GM15510 (cell line): ENCODE data around the gene LBP.

ENCODE experiments used
- POLR2A ChIP-seq: IDR thresholded peaks from 3 replicates; pipeline ENCODE4 v1.6.1; 2011; ENCODE audit warnings: borderline replicate concordance; ENCODE audit not compliant: insufficient read length; ENCODE audit errors: extremely low read depth

The LBP gene

DNA sequence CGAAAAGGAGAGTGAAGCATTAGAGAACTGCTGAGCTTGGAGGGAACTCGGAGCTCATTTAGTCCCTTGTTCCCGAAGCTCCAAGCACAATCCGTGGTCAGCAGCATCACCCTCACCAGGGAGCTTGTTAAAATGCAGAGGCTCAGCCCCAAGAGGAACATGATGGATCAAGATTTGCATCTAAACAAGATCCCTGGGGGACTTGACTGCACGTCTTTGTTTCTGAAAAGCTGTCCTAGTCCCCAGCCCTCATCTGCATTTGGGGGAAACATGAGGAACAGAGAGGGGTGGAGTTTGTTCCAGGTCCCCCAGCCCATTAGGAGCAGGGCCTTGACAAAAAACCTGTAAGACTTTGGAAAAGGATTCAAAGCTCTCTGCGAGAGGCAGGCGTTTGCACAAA lies 4.1 kb upstream of the LBP start:
- TF ChIP-seq POLR2A = no peak

DNA sequence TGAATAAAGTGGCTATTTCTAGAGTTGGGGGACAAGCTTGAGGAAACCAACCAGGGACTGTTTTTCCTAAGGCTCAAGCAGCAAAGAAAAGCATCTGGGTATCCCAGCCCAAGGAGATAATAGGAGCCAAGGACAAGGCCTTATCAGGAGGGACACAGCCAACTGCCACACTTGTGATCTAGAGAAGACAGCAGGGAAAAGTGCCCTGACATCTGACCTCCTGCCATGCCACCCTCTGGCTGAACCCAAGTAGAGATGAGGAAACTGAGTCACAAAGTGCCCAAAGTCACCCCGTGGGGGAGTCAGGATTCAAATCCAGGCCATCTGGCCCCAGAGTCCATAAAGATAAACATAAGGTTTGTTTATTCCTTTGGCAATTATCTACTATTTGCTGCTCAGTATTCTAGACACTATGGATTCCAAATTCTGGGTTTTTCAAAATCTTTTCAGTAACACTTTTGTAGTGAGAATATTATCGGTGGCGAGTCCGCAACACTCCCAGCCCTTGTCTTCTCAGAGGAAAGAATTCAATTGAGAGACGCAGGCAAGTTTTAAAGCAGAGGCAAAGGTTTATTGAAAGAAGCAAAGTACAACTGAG lies 3.5 kb upstream of the LBP start:
- no peak for TF ChIP-seq POLR2A

DNA sequence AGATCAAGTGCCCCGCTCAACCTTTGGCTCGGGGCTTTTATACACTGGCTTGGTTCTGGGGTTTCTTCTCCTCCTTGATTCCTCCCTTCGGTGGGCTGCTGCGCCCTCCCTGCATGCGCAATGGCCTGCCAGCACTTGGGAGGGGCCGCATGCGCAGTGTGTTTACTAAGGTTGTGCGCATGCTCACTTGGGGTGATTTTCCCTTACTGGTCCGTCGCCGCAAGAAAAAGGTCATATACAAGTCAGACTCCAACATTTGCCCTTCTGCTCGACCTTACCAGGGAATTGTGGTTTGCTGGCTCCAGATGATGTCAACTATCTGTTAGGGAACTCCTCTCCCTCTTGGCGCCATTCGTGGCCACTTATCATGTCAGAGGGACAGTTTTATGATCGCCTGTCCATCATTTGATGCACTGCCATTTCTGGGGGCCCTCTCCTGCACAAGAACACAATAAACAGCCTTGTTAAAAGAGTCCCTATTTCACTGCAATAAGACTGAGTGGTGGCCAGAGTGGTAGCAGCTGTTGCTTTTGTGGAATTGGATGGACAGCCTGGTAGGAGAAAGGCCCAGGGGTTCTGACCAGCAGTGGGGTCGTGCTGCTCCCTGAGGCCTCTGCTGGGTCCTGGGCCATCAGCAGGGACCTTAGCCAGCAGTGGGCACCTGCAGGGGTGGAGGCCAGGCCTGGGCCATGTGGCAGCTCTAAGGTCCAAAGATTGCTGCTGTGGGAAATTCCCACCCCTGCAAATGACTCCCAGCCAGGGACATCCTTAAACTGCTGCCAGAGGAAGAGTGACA lies 2.8 kb upstream of the LBP start:
- TF ChIP-seq POLR2A = no peak

DNA sequence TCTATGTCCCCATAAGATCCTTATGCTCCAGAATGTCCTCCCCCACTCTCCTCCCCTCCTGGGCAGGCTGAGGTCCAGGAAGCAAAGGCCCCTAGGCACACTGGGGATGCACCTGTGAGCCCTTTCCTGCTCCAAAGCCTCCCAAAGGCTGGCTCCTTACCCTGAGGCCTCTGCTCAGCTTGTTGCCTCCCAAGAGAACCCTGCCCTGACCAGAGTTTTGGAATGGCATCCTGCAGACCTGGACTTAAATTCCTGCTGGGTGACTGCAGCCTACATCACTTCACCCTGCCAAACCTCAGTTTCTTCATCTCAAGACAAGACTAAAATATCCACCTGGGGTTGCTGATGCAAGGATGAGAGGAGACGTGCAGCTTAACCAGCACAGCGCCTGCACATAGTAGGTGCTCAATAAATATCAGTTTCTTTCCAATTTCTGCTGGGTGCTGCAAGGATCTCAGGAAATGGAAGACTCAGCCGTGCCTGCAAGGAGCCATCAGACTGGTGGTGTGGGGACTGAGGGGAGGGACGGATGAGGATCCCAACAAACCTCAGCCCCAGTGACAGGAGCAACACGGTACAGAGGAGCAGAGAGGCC lies 2.1 kb upstream of the LBP start:
- TF ChIP-seq POLR2A = no peak

DNA sequence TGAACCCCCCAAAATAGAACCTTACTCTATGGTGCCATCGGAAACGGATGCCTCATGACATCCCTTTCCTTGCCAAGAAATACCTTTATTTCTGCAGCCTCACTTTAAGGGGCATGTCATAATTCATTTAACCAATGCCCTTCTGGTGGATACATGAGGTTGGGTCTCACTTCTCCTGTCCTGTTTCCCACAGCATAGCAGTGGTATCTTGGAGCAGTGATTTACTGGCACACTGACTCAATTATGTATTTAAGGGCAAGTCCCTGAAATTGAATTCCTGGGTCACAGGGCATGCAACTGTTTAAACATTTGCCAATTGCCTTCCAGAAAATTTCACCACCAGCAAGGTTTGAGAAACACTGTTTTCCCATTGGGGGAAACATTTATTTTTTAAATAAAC lies 639 bp upstream of the LBP start:
- TF ChIP-seq POLR2A = no peak

DNA sequence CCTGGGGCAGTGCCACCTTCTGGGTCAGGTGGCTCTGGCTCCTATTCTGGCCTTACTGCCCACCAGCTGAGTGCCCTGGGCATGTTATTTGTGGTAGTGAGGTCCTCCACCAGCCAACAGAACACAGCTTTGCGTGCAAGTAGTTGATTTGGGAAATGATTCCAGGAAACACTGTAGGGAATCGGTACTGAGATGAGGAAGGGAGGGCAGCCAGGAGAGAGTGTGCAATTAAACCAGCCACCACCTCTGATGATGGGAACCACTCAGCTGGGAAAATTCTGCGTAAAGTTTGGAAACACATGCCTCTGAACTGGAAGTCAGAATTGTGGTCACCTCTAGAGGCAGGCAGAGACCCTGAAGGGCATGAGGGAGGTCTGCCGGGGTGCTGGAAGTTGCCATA lies 459 bp downstream of the LBP start:
- TF ChIP-seq POLR2A = no peak

DNA sequence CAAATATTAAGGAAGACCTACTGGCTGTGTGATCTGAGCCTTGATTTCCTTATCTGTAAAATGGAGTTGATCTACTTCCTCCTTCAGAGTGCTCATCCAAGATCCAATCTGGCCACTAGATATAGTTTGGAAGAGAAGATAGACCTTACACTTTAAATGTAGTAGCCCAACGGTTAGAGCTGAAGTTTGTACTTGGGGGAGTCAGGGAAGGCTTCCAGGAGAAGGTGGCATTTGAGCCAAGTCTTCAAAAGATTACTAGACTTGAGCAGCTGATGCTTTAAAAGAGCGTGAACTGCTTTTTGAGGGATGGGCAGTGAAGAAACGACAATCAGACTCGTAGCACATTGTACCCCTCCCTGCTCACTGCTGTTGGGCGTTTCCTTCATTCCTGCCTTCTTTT lies 3.6 kb downstream of the LBP start:
- no peak for TF ChIP-seq POLR2A

DNA sequence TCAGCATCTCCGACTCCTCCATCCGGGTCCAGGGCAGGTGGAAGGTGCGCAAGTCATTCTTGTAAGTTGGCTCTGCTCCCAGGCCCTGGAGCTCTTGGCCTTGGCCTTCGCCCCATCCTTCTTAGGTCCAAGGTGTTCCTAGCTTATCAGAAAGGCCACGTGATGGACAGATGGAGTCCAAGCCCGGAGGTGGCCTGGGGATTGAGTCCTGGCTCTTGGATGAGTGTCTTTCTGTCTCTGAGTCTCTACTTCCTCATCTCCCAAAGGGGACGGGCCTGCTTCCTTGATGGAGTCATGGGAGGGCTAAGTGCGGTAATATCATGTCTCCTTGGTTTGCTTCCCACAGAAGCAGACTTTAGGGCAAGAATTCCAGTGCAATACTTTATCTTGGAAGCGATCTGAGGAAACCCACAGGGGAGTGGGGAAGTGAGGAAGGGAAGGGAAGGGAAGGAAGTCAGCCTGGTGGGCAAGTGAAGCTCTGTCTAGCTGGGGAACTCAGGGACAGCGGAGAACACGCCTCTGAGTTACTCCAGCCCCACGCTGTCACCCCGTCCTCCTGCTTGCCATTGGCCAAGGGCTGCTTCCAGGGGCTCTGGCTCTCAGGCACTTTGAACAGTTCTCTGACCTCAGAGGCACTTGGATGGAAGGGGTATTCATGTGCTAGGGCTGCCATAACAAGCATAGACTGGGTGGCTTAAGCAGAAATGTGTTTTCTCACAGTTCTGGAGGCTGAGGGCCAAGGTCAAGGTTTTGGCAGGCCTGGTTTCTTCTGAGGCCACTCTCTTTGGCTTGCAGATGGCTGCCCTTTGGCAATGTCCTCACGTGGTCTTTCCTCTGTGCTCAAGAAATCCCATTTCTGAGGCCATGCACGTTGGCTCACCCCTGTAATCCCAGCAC lies 4.8 kb downstream of the LBP start:
- no peak for TF ChIP-seq POLR2A

DNA sequence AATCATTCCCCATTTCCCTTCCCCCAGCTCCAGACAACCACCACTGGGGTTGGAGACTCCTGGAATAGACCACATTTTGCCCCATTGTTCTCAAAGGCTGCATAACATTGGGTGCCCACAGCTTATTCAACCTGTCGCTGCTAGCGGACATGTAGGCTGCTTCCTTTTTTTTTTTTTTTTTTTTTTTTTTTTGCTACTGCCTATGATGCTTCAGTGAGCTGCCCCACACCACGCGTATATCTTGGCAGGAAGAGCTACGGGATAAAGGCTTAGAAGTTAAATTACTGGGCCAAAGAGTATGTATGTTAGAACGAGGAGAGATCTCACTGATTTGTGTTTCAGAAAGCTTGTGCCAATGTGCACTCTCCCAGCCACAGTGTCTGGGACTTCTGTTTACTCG lies 7.0 kb downstream of the LBP start:
- TF ChIP-seq POLR2A = no peak

DNA sequence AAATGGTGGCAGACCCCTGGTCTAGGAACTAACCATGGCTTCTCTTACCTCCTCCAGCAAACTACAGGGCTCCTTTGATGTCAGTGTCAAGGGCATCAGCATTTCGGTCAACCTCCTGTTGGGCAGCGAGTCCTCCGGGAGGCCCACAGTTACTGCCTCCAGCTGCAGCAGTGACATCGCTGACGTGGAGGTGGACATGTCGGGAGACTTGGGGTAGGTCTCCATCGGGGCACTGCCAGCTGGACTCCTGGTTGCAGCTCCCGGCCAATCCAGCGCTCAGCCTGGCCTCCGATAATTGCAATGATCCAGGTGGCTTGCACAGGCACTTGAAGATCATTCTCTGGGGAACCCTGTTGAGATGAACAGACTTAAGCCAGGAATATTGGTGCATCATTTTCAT lies 7.9 kb downstream of the LBP start:
- TF ChIP-seq POLR2A = no peak

DNA sequence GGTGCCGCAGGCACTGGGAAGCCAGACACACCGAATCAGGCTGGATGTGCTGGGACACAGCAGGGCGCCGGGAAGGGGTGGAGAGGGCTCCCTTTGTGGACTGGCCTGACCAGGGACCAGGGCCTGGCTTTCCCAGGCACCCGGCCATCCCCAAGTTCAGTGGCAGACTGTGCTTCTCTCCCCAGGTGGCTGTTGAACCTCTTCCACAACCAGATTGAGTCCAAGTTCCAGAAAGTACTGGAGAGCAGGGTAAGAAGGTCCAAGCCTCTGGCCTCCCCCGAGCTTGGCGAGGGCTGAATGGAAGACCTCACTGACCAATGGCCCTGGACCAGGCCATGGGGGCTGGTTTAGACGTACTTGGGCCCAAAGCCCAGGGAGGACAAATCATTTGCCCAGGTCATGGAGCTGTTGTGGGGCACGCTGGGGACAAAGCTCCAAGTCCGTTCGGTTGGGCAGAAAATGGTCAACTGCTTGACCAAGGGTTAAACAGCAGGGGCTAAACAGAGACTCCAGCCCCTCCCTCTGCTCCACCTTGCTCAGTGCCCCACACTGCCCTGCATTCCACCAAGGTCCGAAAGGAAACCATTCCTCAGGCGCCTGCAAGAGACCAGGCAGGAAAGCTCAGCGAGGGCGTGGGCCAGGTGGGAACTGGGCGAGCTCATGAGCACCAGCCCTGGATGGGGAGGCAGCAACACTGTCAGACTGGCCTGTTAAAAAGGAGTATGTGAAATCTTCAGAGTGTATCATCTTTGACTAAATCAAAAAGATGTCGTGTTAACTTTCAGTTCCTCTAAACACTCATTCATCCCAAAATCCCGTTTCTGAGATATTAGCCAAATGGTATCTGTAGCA lies 9.1 kb downstream of the LBP start:
- TF ChIP-seq POLR2A = no peak

DNA sequence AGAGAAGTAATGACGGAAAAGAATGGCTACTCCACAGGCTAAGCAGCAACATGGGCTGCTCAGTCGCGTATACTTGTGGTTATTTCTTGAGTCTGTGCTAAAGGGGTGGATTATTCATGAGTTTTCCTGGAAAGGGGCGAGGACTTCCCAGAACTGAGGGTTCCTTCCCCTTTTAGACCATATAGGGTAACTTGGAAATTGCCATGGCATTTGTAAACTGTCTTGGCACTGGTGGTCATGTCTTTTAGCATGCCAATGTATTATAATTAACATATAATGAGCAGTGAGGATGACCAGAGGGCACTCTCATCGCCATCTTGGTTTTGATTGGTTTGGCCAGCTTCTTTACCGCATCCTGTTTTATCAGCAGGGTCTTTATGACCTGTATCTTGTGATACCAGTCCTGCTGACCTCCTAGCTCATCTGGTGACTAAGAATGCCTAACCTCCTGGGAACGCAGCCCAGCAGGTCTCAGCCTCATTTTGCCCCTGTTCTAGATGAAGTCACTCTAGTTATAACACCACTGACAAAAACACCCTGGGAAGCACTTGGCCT lies 11.4 kb downstream of the LBP start:
- no peak for TF ChIP-seq POLR2A

DNA sequence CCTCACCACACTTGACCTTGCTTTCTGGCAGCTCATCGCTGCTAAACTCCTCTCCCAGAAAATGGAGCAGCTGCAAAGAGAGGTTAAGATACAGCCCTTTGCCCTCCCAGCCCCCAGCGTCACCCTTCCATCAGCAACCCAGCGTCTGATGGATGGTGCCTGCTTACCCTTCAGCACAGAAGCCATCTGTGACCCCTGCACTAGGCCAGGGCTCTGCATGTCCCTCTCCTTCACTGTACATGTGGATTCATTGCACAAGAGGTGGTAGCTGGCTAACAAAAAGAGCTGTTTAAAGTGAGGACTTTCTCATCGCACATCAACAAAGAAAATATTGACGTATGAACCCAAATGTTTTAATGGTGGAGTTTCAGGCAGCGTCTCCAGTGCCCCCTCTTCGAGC lies 12.3 kb downstream of the LBP start:
- no peak for TF ChIP-seq POLR2A
